Right atrium auricular region (tissue), 2 donors: ENCODE results near the gene B3GNT4. TPM values are rescaled to one million over a fixed set of nuclear protein-coding genes. Genes with fewer than 3 reads are reported as not detected.

Experiments used
- DNase-seq: peaks from one replicate; pipeline ENCODE4 v3.0.0-alpha.2; 2019; ENCODE audit warnings: low spot score
- H3K27ac ChIP-seq, 2 donors: fragments of 200-600 bp; sonication (generic); 1 replicate in 1 of 2; 2 replicates in 1 of 2; pipeline ENCODE4 v1.5.1; 2016 to 2019
- H3K27me3 ChIP-seq, 2 donors: fragments of 200-600 bp; sonication (generic); one replicate each; pipeline versions ENCODE4 v1.5.1 to v1.6.0; 2017 to 2019
- H3K36me3 ChIP-seq: fragments of 200-600 bp; sonication (generic); one replicate; pipeline ENCODE4 v1.5.1; 2016
- H3K4me1 ChIP-seq, 2 donors: fragments of 200-600 bp; sonication (generic); one replicate each; pipeline versions ENCODE4 v1.5.1 to v1.6.0; 2017 to 2019
- H3K4me3 ChIP-seq, 2 donors: fragments of 200-600 bp; sonication (generic); 1 replicate in 1 of 2; 2 replicates in 1 of 2; pipeline ENCODE4 v1.5.1; 2017 to 2019; ENCODE audit warnings: mild to moderate bottlenecking in 1 of 2, moderate library complexity in 1 of 2
- H3K9me3 ChIP-seq, 2 donors: fragments of 200-600 bp; sonication (generic); one replicate each; pipeline ENCODE4 v1.5.1; 2019
- CTCF ChIP-seq, 2 donors: fragments of 200-600 bp; sonication (generic); IDR thresholded peaks; one replicate each; pipeline ENCODE4 v1.5.1; 2019; ENCODE audit warnings: antibody characterized with exemption in 2 of 2
- total RNA-seq, 2 donors: library from RNA; depleted of rRNA; stranded (reverse); fragments of >200 nt; gene quantifications; one replicate each; pipeline ENCODE4 v1.1.0, GENCODE V29; 2016

B3GNT4 gene
- total RNA-seq, 2 donors from 2014 or later: not detected

GRCh38 chr12:122208073-122208820 is 4.7 kb downstream of the B3GNT4 start:
- peaks cover 0 to 14% of the 10 kb centered on the region in 2 donors for H3K4me1 ChIP-seq
- peaks cover 0 to 16% of the 10 kb centered on the region in 2 donors for H3K27me3 ChIP-seq
- H3K36me3 ChIP-seq: peaks cover 62% of the 10 kb centered on the region
- TF ChIP-seq CTCF (IDR thresholded peaks at IDR 0.05): no peak
- H3K27ac ChIP-seq: no peak overlapping the region
- H3K4me3 ChIP-seq: no peak overlapping the region
- no peaks in the 10 kb centered on the region for H3K9me3 ChIP-seq
- no peak for DNase-seq

GRCh38 chr12:122215771-122216170 is 12.3 kb downstream of the B3GNT4 start:
- no peaks in the 10 kb centered on the region for H3K9me3 ChIP-seq
- H3K36me3 ChIP-seq: peaks cover 78% of the 10 kb centered on the region
- DNase-seq: no peak
- no peak overlapping the region for H3K27ac ChIP-seq
- TF ChIP-seq CTCF (IDR thresholded peaks at IDR 0.05): no peak
- H3K4me1 ChIP-seq: no peaks in the 10 kb centered on the region
- no peaks in the 10 kb centered on the region for H3K27me3 ChIP-seq
- H3K4me3 ChIP-seq: no peak overlapping the region

GRCh38 chr12:122216445-122216844 is 12.9 kb downstream of the B3GNT4 start:
- Histone ChIP-seq H3K36me3 (peaks cover 72% of the 10 kb centered on the region), H3K9me3 (no peaks in the 10 kb centered on the region), H3K4me3 (no peak overlapping the region), H3K27me3 (no peaks in the 10 kb centered on the region), H3K27ac (no peak overlapping the region), H3K4me1 (no peaks in the 10 kb centered on the region)
- DNase-seq: no peak
- TF ChIP-seq CTCF (IDR thresholded peaks at IDR 0.05): no peak

- Histone ChIP-seq H3K27ac (peak within 1 kb of the TSS; percentile 86 to 93), H3K4me1 (peaks cover 0 to 34% of the 10 kb centered on the region in 2 donors), H3K4me3 (peak within 1 kb of the TSS; percentile 87 to 98), H3K27me3 (no peaks in the 10 kb centered on the region), H3K36me3 (peaks cover 13% of the 10 kb centered on the region), H3K9me3 (no peaks in the 10 kb centered on the region)
- peak; percentile 100 for DNase-seq
- peak in 1 of 2 donors; percentile 9 for TF ChIP-seq CTCF (IDR thresholded peaks at IDR 0.05)
Measured at GRCh38 chr12:122225683-122226365, 22.3 kb downstream of the B3GNT4 start, which contains the start of gene DIABLO. Gene DIABLO, minus strand, starts transcription at chr12:122226052. Its CDS starts 38 bp downstream, at chr12:122226014.

- H3K36me3 ChIP-seq: peaks cover 20% of the 10 kb centered on the region
- H3K4me1 ChIP-seq: peaks cover 0 to 34% of the 10 kb centered on the region in 2 donors
- H3K9me3 ChIP-seq: no peaks in the 10 kb centered on the region
- peak in 1 of 2 donors; percentile 6 for TF ChIP-seq CTCF (IDR thresholded peaks at IDR 0.05)
- H3K27me3 ChIP-seq: no peaks in the 10 kb centered on the region
- no peak for DNase-seq
- peak overlapping the region; percentile 17 to 26 for H3K27ac ChIP-seq
- H3K4me3 ChIP-seq: peak overlapping the region; percentile 25 to 52
Measured at GRCh38 chr12:122226366-122227125, 23.0 kb downstream of the B3GNT4 start.
